Muscle layer of duodenum (tissue), 2 donors: ENCODE data around the gene CYP26C1.
"Not testable (repeated sequence)": the region's sequence is repeated elsewhere in the genome, so short reads cannot be mapped to it uniquely, and the experiment has no call there.

Experiments
- H3K27ac ChIP-seq: one replicate; pipeline ENCODE4 v1.7.0; 2013; ENCODE audit warnings: mild to moderate bottlenecking, low read length
- H3K27me3 ChIP-seq: one replicate; pipeline ENCODE4 v1.7.0; 2013; ENCODE audit warnings: low read depth, mild to moderate bottlenecking, control low read depth, low read length
- H3K36me3 ChIP-seq, 2 donors: one replicate each; pipeline ENCODE4 v1.7.0; 2013; ENCODE audit warnings: low read length in 2 of 2, control low read depth in 1 of 2, mild to moderate bottlenecking in 1 of 2; ENCODE audit not compliant: insufficient read depth in 2 of 2, control insufficient read depth in 1 of 2
- H3K4me1 ChIP-seq, 2 donors: one replicate each; pipeline ENCODE4 v1.7.0; 2013; ENCODE audit warnings: low read length in 2 of 2, mild to moderate bottlenecking in 2 of 2, control low read depth in 1 of 2, moderate library complexity in 1 of 2; ENCODE audit not compliant: insufficient read depth in 2 of 2, control insufficient read depth in 1 of 2
- H3K4me3 ChIP-seq, 2 donors: one replicate each; pipeline ENCODE4 v1.7.0; 2013; ENCODE audit warnings: low read length in 2 of 2, low read depth in 1 of 2, mild to moderate bottlenecking in 1 of 2
- H3K9me3 ChIP-seq, 2 donors: one replicate each; pipeline ENCODE4 v1.7.0; 2013; ENCODE audit warnings: low read length in 2 of 2, control low read depth in 1 of 2, mild to moderate bottlenecking in 1 of 2; ENCODE audit not compliant: control insufficient read depth in 1 of 2
- donor health status: healthy.

CYP26C1 gene

DNA sequence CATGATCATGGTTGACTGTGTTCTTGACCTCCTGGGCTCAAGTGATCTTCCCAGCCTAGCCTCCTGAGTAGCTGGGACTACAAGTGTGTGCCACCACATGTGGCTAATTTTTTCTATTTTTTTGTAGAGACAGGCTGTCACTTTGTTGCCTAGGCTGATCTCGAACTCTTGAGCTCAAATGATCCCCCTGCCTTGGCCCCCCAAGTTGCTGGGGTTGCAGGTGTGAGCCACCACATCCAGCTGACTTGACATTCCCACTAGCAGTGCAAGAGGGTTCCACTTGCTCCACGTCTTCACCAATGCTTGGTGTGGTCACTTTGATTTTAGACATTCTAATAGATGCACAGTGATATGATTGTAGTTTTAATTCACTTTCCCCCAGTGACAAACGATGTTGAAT, 38.2 kb downstream of the CYP26C1 start:
- Histone ChIP-seq H3K4me3 (no peak overlapping the region), H3K9me3 (peaks cover 2 to 4% of the 10 kb centered on the region in 2 donors), H3K27me3 (no peaks in the 10 kb centered on the region), H3K36me3 (no peaks in the 10 kb centered on the region), H3K27ac (no peak overlapping the region), H3K4me1 (no peaks in the 10 kb centered on the region)

DNA sequence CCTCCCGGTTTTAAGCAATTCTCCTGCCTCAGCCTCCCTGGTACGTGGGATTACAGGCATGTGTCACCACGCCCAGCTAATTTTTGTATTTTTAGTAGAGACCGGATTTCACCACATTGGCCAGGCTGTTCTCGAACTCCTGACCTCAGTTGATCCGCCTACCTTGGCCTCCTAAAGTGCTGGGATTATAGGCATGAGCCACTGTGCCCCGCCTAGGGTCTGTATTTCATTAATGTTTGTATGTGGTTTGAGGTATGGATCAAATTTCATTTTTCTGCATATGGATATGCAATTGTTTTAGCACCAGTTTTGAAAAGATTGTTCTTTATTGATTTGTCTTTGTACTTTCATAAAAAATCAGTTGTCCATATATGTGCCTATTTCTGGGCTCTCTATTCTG, 39.1 kb downstream of the CYP26C1 start:
- no peaks in the 10 kb centered on the region for H3K4me1 ChIP-seq
- H3K4me3 ChIP-seq, result no peak overlapping the region
- no peaks in the 10 kb centered on the region for H3K36me3 ChIP-seq
- peaks cover 4% of the 10 kb centered on the region in 2 donors for H3K9me3 ChIP-seq
- no peaks in the 10 kb centered on the region for H3K27me3 ChIP-seq
- H3K27ac ChIP-seq, result no peak overlapping the region

DNA sequence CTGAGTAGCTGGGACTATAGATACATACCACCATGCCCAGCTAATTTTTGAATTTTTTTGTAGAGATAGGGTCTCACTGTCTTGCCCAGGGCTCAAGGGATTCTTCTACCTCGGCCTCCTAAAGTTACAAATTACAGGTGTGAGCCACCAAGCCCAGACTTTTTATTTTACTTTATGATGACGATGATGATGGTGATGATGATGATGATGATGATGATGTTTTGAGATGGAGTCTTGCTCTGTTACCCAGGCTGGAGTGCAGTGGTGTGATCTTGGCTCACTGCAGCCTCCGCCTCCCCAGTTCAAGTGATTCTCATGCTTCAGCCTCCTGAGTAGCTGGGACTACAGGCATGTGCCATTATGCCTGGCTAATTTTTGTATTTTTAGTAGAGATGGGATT, 40.5 kb downstream of the CYP26C1 start:
- H3K9me3 ChIP-seq, H3K4me1 ChIP-seq, H3K27ac ChIP-seq, H3K4me3 ChIP-seq, H3K36me3 ChIP-seq, H3K27me3 ChIP-seq: not testable (repeated sequence)

DNA sequence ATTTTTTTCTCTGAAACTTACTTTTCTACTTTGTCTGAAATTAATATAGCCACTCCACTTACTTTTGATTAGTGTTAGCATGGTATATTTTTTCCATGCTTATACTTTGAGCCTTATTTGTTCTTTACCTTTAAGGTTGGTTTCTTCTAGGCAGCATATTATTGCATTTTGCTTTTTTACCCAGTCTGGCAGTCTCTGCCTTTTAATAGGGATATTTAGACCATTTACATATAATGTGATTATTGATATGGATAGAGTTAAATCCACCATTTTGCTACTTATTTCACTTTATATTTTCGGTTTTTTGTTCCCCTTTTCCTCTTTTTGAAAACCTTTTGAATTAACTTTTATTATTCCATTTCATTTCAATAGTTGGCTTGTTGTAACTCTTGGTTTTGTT, 43.4 kb downstream of the CYP26C1 start:
- H3K9me3 ChIP-seq, result peaks cover 4% of the 10 kb centered on the region in 2 donors
- no peak overlapping the region for H3K4me3 ChIP-seq
- no peak overlapping the region for H3K27ac ChIP-seq
- H3K36me3 ChIP-seq, result no peaks in the 10 kb centered on the region
- H3K27me3 ChIP-seq, result no peaks in the 10 kb centered on the region
- H3K4me1 ChIP-seq, result no peaks in the 10 kb centered on the region

DNA sequence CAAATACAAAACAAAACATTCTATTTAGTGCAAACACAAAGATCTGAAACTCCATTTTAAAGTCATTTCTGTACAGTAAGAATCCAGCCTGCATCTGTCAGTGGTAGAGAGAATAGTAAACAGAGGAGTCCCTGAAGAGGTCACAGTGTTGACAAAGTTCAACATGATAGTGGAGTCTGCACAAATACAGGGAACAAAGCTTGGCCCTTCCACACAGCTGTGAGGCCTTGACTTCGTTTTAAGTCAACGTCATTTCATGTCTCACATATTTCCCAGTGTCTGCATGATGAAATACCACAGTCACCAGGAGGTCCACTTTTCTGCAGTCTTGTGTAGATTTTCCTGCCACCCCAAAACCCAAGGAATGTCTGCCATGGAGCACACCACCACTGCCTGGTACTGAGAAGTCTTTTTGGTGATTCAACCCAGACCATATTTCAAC, 46.1 kb downstream of the CYP26C1 start:
- no peaks in the 10 kb centered on the region for H3K36me3 ChIP-seq
- H3K4me3 ChIP-seq, result no peak overlapping the region
- no peaks in the 10 kb centered on the region for H3K4me1 ChIP-seq
- H3K27ac ChIP-seq, result no peak overlapping the region
- peaks cover 4% of the 10 kb centered on the region in 2 donors for H3K9me3 ChIP-seq
- no peaks in the 10 kb centered on the region for H3K27me3 ChIP-seq

DNA sequence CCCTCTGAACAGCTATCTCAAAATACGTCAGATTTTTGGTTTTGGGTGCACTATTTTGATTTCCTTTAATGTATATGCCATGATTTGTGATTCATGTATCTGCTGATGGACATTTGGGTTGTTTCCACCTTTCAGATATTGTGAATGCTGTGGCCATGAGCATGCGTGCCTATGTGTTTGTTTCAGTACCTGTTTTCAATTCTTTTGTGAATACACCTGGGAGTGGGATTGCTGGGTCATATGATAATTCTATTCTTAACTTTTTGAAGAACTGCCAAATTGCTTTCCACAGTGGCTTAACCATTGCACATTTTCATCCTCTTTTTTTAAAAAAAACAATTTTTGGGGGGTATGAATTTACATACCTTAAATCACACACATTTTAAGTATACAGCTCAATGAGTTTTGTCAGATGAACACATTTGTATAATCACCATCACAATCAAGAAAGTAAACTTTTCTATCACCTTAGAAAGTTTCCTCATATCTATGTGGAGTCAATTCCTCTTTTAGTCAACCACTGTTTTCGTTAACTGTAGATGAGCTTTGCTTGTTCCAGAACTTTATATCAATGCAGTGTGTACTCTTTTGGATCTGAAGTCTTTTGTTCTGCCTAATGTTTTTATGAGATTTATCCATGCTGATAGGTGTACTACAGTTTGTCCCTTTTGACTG, 50.0 kb downstream of the CYP26C1 start:
- no peak overlapping the region for H3K27ac ChIP-seq
- no peaks in the 10 kb centered on the region for H3K27me3 ChIP-seq
- no peak overlapping the region for H3K4me3 ChIP-seq
- no peaks in the 10 kb centered on the region for H3K36me3 ChIP-seq
- H3K4me1 ChIP-seq, result no peaks in the 10 kb centered on the region
- no peaks in the 10 kb centered on the region for H3K9me3 ChIP-seq

DNA sequence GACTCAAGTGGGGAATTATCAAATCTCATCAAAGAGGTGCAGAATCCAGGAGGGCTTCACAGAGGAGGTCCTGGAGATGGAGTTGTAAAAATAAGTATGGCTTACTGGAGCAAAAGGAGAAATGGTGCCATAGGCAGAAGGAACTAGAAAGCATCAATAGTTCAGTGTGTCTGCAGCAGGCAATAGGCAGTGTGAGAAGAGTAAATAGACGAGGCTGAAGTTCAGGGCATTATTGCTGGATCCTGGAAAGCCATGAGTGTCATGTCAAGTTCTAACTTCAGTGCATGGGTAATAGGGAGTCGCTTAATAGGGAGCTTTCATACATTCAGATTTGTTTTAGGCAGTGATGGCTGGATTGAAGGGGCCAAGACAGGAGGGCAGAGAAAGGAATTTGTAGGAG, 52.4 kb downstream of the CYP26C1 start:
- H3K9me3 ChIP-seq, result no peaks in the 10 kb centered on the region
- H3K4me1 ChIP-seq, result no peaks in the 10 kb centered on the region
- no peaks in the 10 kb centered on the region for H3K36me3 ChIP-seq
- H3K27ac ChIP-seq, result no peak overlapping the region
- no peaks in the 10 kb centered on the region for H3K27me3 ChIP-seq
- H3K4me3 ChIP-seq, result no peak overlapping the region

DNA sequence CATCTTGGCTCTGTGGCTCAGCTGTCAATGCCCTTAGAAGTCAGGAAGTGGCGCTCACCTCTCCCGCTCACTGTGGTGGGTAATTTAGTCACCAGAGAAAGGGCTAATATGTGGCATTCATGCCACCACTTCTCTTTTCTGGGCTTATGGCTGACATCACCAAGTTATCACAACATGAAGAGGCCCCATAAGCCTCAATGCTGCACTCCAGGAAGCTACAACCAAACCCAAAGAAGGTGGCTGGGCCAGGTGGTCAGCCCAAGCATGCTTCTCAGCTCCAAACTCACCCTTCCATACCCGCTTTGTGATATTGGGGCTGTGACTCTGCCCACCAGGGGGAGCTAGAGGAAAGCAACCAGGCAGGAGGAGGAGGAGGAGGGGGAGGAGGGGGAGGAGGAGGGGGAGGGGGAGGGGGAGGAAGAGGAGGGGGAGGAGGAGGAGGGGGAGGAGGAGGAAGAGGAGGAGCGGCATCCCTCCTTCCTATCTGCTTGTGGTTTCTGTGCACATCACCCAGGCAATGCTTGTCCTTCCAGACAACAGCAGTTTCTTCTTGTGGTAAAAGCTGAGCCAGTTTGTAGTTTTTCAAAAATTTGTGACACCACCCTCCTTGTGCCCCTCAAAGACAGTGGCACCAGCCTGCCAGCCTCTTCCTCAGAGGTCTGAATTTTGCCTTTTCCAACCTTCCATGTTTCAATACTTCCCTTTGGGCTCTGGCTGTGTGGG, 55.2 kb downstream of the CYP26C1 start:
- H3K27ac ChIP-seq, result no peak overlapping the region
- no peaks in the 10 kb centered on the region for H3K36me3 ChIP-seq
- H3K9me3 ChIP-seq, result no peaks in the 10 kb centered on the region
- no peaks in the 10 kb centered on the region for H3K4me1 ChIP-seq
- H3K27me3 ChIP-seq, result no peaks in the 10 kb centered on the region
- no peak overlapping the region for H3K4me3 ChIP-seq
